Measurements from ENCODE around the gene IRGM. TPM values are rescaled to one million over a fixed set of nuclear protein-coding genes. Genes with fewer than 3 reads are reported as not detected.
"Not testable (repeated sequence)": the region's sequence is repeated elsewhere in the genome, so short reads cannot be mapped to it uniquely, and the experiment has no call there.

The IRGM gene
- total RNA-seq, 1 experiment from 2014 or later = 0.13 TPM

DNA sequence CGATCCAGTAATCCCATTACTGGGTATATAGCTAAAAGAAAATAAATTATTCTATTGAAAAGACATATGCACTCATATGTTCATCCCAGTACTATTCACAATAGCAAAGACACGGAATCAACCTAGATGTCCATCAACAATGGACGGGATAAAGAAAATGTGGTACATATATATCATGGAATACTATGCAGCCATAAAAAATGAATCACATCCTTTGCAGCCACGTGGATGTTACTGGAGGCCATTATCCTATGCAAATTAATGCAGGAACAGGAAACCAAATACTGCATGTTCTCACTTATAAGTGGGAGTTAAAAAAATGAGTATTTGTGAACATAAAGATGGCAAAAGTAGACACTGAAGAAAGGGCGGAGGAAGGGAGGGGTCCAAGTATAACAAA is 16.6 kb upstream of the IRGM start:
- WGBS (ENCODE audit: extremely low coverage, insufficient read length, low lambda C conversion rate) = no CpG with 5 or more reads among the region's 5 CpGs
- Histone ChIP-seq H3K79me1 (ENCODE audit: insufficient read depth, low read depth, low read length, poor library complexity, severe bottlenecking) (no peaks in the 10 kb centered on the region), H2BK120ac (ENCODE audit: low read depth, low read length, poor library complexity, severe bottlenecking) (no peak overlapping the region), H3K4me2 (ENCODE audit: insufficient read depth, insufficient read length, low read length) (no peak overlapping the region), H2BK5ac (ENCODE audit: insufficient read length, low read length) (no peak overlapping the region), H3K27ac (ENCODE audit: insufficient read length, low read depth, low read length) (no peak overlapping the region), H3K56ac (ENCODE audit: insufficient read length, low read depth, low read length) (no peak overlapping the region), H3K4ac (ENCODE audit: low read depth, low read length) (no peak overlapping the region), H3K79me2 (ENCODE audit: insufficient read depth, low read length) (no peaks in the 10 kb centered on the region), H3K23ac (ENCODE audit: insufficient read length, low read depth, low read length) (no peak overlapping the region), H2BK15ac (ENCODE audit: low read depth, low read length) (no peak overlapping the region), H2AK5ac (ENCODE audit: insufficient read length, low read length) (no peak overlapping the region), H2AFZ (ENCODE audit: low read length) (no peak overlapping the region), H4K20me1 (ENCODE audit: control insufficient read depth, insufficient read depth, insufficient read length) (no peaks in the 10 kb centered on the region), H3K14ac (ENCODE audit: insufficient read depth, low read length) (no peak overlapping the region), H4K5ac (ENCODE audit: insufficient read length, low read depth, low read length) (no peak overlapping the region), H3K4me1 (ENCODE audit: insufficient read depth, low read length) (no peaks in the 10 kb centered on the region), H3K9ac (ENCODE audit: extremely low read depth, insufficient read length, low read length) (no peak overlapping the region), H3K23me2 (ENCODE audit: insufficient read length, low read depth, low read length, poor library complexity, severe bottlenecking) (no peaks in the 10 kb centered on the region), H3K18ac (ENCODE audit: insufficient read length, low read depth, low read length) (no peak overlapping the region), H3T11ph (ENCODE audit: low read length) (no peak overlapping the region), H2BK12ac (ENCODE audit: insufficient read length, low read depth, low read length) (no peak overlapping the region), H3K27me3 (ENCODE audit: insufficient read depth, low read length) (no peaks in the 10 kb centered on the region), H4K8ac (replicated peaks; ENCODE audit: insufficient read length, low read depth, low read length) (no peak overlapping the region), H3K9me3 (ENCODE audit: control insufficient read depth, low read depth, low read length) (no peaks in the 10 kb centered on the region), H2BK20ac (ENCODE audit: low read depth, low read length, poor library complexity, severe bottlenecking) (no peak overlapping the region), H4K91ac (ENCODE audit: insufficient read length, low read depth, low read length) (no peak overlapping the region)
- peaks cover 2 to 13% (median 7%) of the 10 kb centered on the region in 3 experiments; a peak in 5 of 7 replicates for H3K36me3 Mint-ChIP-seq (ENCODE audit: insufficient read depth in 1 of 3, low read depth in 3 of 3)
- no peaks in the 10 kb centered on the region for H3K27me3 Mint-ChIP-seq (ENCODE audit: low read depth)
- H3K4me3 Mint-ChIP-seq = no peak overlapping the region
- H3K27ac Mint-ChIP-seq = no peak overlapping the region
- H3K4me1 Mint-ChIP-seq = no peaks in the 10 kb centered on the region
- peaks cover 32 to 34% of the 10 kb centered on the region in 2 experiments for H3K9me3 Mint-ChIP-seq
- DNase-seq = no peak
- TF ChIP-seq, protein P1, sequence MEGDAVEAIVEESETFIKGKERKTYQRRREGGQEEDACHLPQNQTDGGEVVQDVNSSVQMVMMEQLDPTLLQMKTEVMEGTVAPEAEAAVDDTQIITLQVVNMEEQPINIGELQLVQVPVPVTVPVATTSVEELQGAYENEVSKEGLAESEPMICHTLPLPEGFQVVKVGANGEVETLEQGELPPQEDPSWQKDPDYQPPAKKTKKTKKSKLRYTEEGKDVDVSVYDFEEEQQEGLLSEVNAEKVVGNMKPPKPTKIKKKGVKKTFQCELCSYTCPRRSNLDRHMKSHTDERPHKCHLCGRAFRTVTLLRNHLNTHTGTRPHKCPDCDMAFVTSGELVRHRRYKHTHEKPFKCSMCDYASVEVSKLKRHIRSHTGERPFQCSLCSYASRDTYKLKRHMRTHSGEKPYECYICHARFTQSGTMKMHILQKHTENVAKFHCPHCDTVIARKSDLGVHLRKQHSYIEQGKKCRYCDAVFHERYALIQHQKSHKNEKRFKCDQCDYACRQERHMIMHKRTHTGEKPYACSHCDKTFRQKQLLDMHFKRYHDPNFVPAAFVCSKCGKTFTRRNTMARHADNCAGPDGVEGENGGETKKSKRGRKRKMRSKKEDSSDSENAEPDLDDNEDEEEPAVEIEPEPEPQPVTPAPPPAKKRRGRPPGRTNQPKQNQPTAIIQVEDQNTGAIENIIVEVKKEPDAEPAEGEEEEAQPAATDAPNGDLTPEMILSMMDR (conservative IDR thresholded peaks at IDR 0.05) = no peak

DNA sequence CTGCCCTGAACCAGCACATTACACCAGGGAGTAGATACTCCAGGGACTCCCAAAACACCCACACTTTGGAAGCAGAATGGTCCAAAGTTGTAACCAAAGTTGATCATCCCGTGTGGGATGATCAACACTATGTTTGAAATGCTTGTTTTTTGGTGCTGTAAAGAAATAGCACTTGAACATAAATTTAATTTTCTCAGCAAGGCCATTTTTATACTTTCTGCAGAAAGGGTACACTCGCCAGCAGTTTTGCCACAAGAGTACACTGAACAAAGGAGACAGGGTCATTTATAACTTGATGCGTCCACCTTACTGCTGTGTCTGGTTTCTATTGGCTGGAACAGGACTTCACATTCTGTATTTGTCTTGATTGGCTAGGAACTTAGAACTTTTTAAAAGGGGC is 14.5 kb upstream of the IRGM start:
- not testable (repeated sequence) for H3K4me2 ChIP-seq (ENCODE audit: insufficient read depth, insufficient read length, low read length); H4K20me1 ChIP-seq (ENCODE audit: control insufficient read depth, insufficient read depth, insufficient read length); H2BK20ac ChIP-seq (ENCODE audit: low read depth, low read length, poor library complexity, severe bottlenecking); H3K23me2 ChIP-seq (ENCODE audit: insufficient read length, low read depth, low read length, poor library complexity, severe bottlenecking); H3K4me1 ChIP-seq (ENCODE audit: insufficient read depth, low read length); H3K4me1 Mint-ChIP-seq; H3K27ac Mint-ChIP-seq; H3K9me3 ChIP-seq (ENCODE audit: control insufficient read depth, low read depth, low read length); H3K18ac ChIP-seq (ENCODE audit: insufficient read length, low read depth, low read length); H2AFZ ChIP-seq (ENCODE audit: low read length); H3K14ac ChIP-seq (ENCODE audit: insufficient read depth, low read length); H3K27me3 Mint-ChIP-seq (ENCODE audit: low read depth); H2BK15ac ChIP-seq (ENCODE audit: low read depth, low read length); H3K79me2 ChIP-seq (ENCODE audit: insufficient read depth, low read length); H2BK12ac ChIP-seq (ENCODE audit: insufficient read length, low read depth, low read length); H4K5ac ChIP-seq (ENCODE audit: insufficient read length, low read depth, low read length); H2BK5ac ChIP-seq (ENCODE audit: insufficient read length, low read length); H4K8ac ChIP-seq (replicated peaks; ENCODE audit: insufficient read length, low read depth, low read length); H2BK120ac ChIP-seq (ENCODE audit: low read depth, low read length, poor library complexity, severe bottlenecking); H3K79me1 ChIP-seq (ENCODE audit: insufficient read depth, low read depth, low read length, poor library complexity, severe bottlenecking); H3K27me3 ChIP-seq (ENCODE audit: insufficient read depth, low read length); H2AK5ac ChIP-seq (ENCODE audit: insufficient read length, low read length); H3K4me3 Mint-ChIP-seq; H4K91ac ChIP-seq (ENCODE audit: insufficient read length, low read depth, low read length); H3K27ac ChIP-seq (ENCODE audit: insufficient read length, low read depth, low read length); H3K23ac ChIP-seq (ENCODE audit: insufficient read length, low read depth, low read length); H3T11ph ChIP-seq (ENCODE audit: low read length); H3K56ac ChIP-seq (ENCODE audit: insufficient read length, low read depth, low read length); DNase-seq; H3K4ac ChIP-seq (ENCODE audit: low read depth, low read length); H3K9ac ChIP-seq (ENCODE audit: extremely low read depth, insufficient read length, low read length)
- peaks cover 2 to 13% (median 7%) of the 10 kb centered on the region in 3 experiments; a peak in 5 of 7 replicates for H3K36me3 Mint-ChIP-seq (ENCODE audit: insufficient read depth in 1 of 3, low read depth in 3 of 3)
- peaks cover 33 to 34% of the 10 kb centered on the region in 2 experiments for H3K9me3 Mint-ChIP-seq
- WGBS (ENCODE audit: extremely low coverage, insufficient read length, low lambda C conversion rate) = no CpG with 5 or more reads among the region's 3 CpGs
